H9 (cell line): Measurements from ENCODE around the gene ENTR1. TPM values are rescaled to one million over a fixed set of nuclear protein-coding genes. Genes with fewer than 3 reads are reported as not detected.

ENCODE experiments used
- DNase-seq: peaks from one replicate; pipeline ENCODE4 v3.0.0-alpha.2; 2017
- H2AFZ ChIP-seq: one replicate; pipeline ENCODE4 v1.6.1; 2013; ENCODE audit warnings: mild to moderate bottlenecking, low read length, control low read depth, moderate library complexity
- H2AK5ac ChIP-seq: 2 replicates; pipeline ENCODE4 v1.6.1; 2013; ENCODE audit warnings: low read length, control low read depth, mixed read lengths; ENCODE audit not compliant: insufficient read length
- H2BK120ac ChIP-seq: one replicate; pipeline ENCODE4 v1.6.1; 2013; ENCODE audit warnings: low read depth, mild to moderate bottlenecking, low read length, control low read depth, inconsistent platforms; ENCODE audit not compliant: poor library complexity, severe bottlenecking
- H2BK12ac ChIP-seq: 2 replicates; pipeline ENCODE4 v1.6.1; 2013; ENCODE audit warnings: low read length, control low read depth, mixed read lengths, low read depth; ENCODE audit not compliant: insufficient read length
- H2BK15ac ChIP-seq: 2 replicates; pipeline ENCODE4 v1.6.1; 2013; ENCODE audit warnings: low read depth, low read length, control low read depth
- H2BK20ac ChIP-seq: one replicate; pipeline ENCODE4 v1.6.1; 2013; ENCODE audit warnings: low read depth, mild to moderate bottlenecking, low read length, control low read depth, inconsistent platforms; ENCODE audit not compliant: poor library complexity, severe bottlenecking
- H2BK5ac ChIP-seq: 2 replicates; pipeline ENCODE4 v1.6.1; 2013; ENCODE audit warnings: low read length, control low read depth, mixed read lengths; ENCODE audit not compliant: insufficient read length
- H3K14ac ChIP-seq: 2 replicates; pipeline ENCODE4 v1.6.1; 2013; ENCODE audit warnings: low read length, control low read depth; ENCODE audit not compliant: insufficient read depth
- H3K18ac ChIP-seq: 2 replicates; pipeline ENCODE4 v1.6.1; 2013; ENCODE audit warnings: low read depth, mild to moderate bottlenecking, mixed read lengths, low read length, control low read depth; ENCODE audit not compliant: insufficient read length
- H3K23ac ChIP-seq: 2 replicates; pipeline ENCODE4 v1.6.1; 2013; ENCODE audit warnings: low read length, control low read depth, mixed read lengths, low read depth; ENCODE audit not compliant: insufficient read length
- H3K23me2 ChIP-seq: 2 replicates; pipeline ENCODE4 v1.6.1; 2013; ENCODE audit warnings: low read depth, mild to moderate bottlenecking, mixed read lengths, low read length, control low read depth; ENCODE audit not compliant: insufficient read length, poor library complexity, severe bottlenecking
- H3K27ac ChIP-seq: 2 replicates; pipeline ENCODE4 v1.5.1; 2013; ENCODE audit warnings: low read length, control low read depth, mixed read lengths, low read depth; ENCODE audit not compliant: insufficient read length
- H3K27me3 ChIP-seq: 2 replicates; pipeline ENCODE4 v1.6.1; 2013; ENCODE audit warnings: low read length, control low read depth, inconsistent platforms; ENCODE audit not compliant: insufficient read depth
- H3K4ac ChIP-seq: 2 replicates; pipeline ENCODE4 v1.6.1; 2013; ENCODE audit warnings: low read depth, mild to moderate bottlenecking, control low read depth, inconsistent platforms, low read length, moderate library complexity
- H3K4me1 ChIP-seq: 2 replicates; pipeline ENCODE4 v1.6.1; 2013; ENCODE audit warnings: low read length, control low read depth, inconsistent platforms; ENCODE audit not compliant: insufficient read depth
- H3K4me2 ChIP-seq: 2 replicates; pipeline ENCODE4 v1.6.1; 2013; ENCODE audit warnings: low read length, control low read depth, mixed read lengths; ENCODE audit not compliant: insufficient read length, insufficient read depth
- H3K56ac ChIP-seq: 2 replicates; pipeline ENCODE4 v1.6.1; 2013; ENCODE audit warnings: low read depth, mild to moderate bottlenecking, mixed read lengths, low read length, control low read depth; ENCODE audit not compliant: insufficient read length
- H3K79me1 ChIP-seq: 2 replicates; pipeline ENCODE4 v1.6.1; 2013; ENCODE audit warnings: low read depth, mild to moderate bottlenecking, moderate library complexity, low read length, control low read depth, inconsistent platforms; ENCODE audit not compliant: insufficient read depth, poor library complexity, severe bottlenecking
- H3K79me2 ChIP-seq: 2 replicates; pipeline ENCODE4 v1.6.1; 2013; ENCODE audit warnings: low read length, control low read depth, inconsistent platforms; ENCODE audit not compliant: insufficient read depth
- H3K9ac ChIP-seq: 2 replicates; pipeline ENCODE4 v1.6.1; 2013; ENCODE audit warnings: low read length, control low read depth, mixed read lengths; ENCODE audit not compliant: insufficient read length; ENCODE audit errors: extremely low read depth
- H3K9me3 ChIP-seq: one replicate; pipeline ENCODE4 v1.6.1; 2013; ENCODE audit warnings: low read depth, low read length, inconsistent platforms; ENCODE audit not compliant: control insufficient read depth
- H3T11ph ChIP-seq: one replicate; pipeline ENCODE4 v1.6.1; 2013; ENCODE audit warnings: mild to moderate bottlenecking, low read length, control low read depth, inconsistent platforms
- H4K20me1 ChIP-seq: one replicate; pipeline ENCODE4 v1.6.1; 2013; ENCODE audit not compliant: control insufficient read depth, insufficient read length, insufficient read depth
- H4K5ac ChIP-seq: 2 replicates; pipeline ENCODE4 v1.6.1; 2013; ENCODE audit warnings: low read depth, mild to moderate bottlenecking, mixed read lengths, low read length, control low read depth; ENCODE audit not compliant: insufficient read length
- H4K8ac ChIP-seq: replicated peaks from 2 replicates; pipeline ENCODE4 v1.6.1; 2013; ENCODE audit warnings: low read length, control low read depth, mixed read lengths, low read depth; ENCODE audit not compliant: insufficient read length
- H4K91ac ChIP-seq: 2 replicates; pipeline ENCODE4 v1.6.1; 2013; ENCODE audit warnings: low read depth, mild to moderate bottlenecking, moderate library complexity, mixed read lengths, low read length, control low read depth; ENCODE audit not compliant: insufficient read length
- H3K27ac Mint-ChIP-seq, 3 experiments: 2 replicates in 2 of 3; 3 replicates in 1 of 3; pipeline ENCODE4 v1.8.0; 2020 to 2021; ENCODE audit warnings: mixed read lengths in 3 of 3, mild to moderate bottlenecking in 1 of 3, moderate library complexity in 1 of 3
- H3K27me3 Mint-ChIP-seq: 2 replicates; pipeline ENCODE4 v1.8.0; 2021; ENCODE audit warnings: low read depth, mild to moderate bottlenecking, moderate library complexity, mixed read lengths
- H3K36me3 Mint-ChIP-seq, 3 experiments: 2 replicates in 2 of 3; 3 replicates in 1 of 3; pipeline ENCODE4 v1.8.0; 2020 to 2021; ENCODE audit warnings: low read depth in 3 of 3, mixed read lengths in 3 of 3; ENCODE audit not compliant: insufficient read depth in 1 of 3
- H3K4me1 Mint-ChIP-seq, 2 experiments: 2 replicates each; pipeline ENCODE4 v1.8.0; 2020; ENCODE audit warnings: mixed read lengths in 2 of 2
- H3K4me3 Mint-ChIP-seq, 2 experiments: 2 replicates in 1 of 2; 3 replicates in 1 of 2; pipeline ENCODE4 v1.8.0; 2020 to 2021; ENCODE audit warnings: mild to moderate bottlenecking in 2 of 2, mixed read lengths in 2 of 2, moderate library complexity in 1 of 2
- H3K9me3 Mint-ChIP-seq, 2 experiments: 2 replicates in 1 of 2; 3 replicates in 1 of 2; pipeline ENCODE4 v1.8.0; 2020; ENCODE audit warnings: mild to moderate bottlenecking in 2 of 2, mixed read lengths in 2 of 2, moderate library complexity in 1 of 2
- CTCF ChIP-seq: fragments of 200-600 bp; sonication (generic); conservative IDR thresholded peaks from 3 replicates; pipeline ENCODE4 v1.8.0; 2021; ENCODE audit warnings: antibody characterized with exemption, mild to moderate bottlenecking
- WGBS: extraction: QIAGEN DNeasy Blood & Tissue Kit; methylation state at CpG from one replicate; pipeline ENCODE4 v1.1.7; 2013; ENCODE audit warnings: missing lambda C conversion rate, low lambda C conversion rate, mixed read lengths; ENCODE audit not compliant: insufficient read length; ENCODE audit errors: extremely low coverage; 5-methylcytosine and 5-hydroxymethylcytosine counted together
- total RNA-seq: library from RNA; stranded (reverse); gene quantifications from 2 replicates; pipeline ENCODE4 v1.2.1, GENCODE V29; 2021

ENTR1 gene
- total RNA-seq, 1 experiment from 2014 or later, result 108 TPM

GRCh38 chr9:136371533-136371880 lies 38.9 kb downstream of the ENTR1 start:
- H3K27ac Mint-ChIP-seq, result no peak overlapping the region
- no peak for TF ChIP-seq CTCF
- no peak overlapping the region; a peak in 1 of 5 replicates for H3K4me3 Mint-ChIP-seq
- H3K4me1 Mint-ChIP-seq, result peaks cover 0 to 5% of the 10 kb centered on the region in 2 experiments; a peak in 1 of 4 replicates
- no peaks in the 10 kb centered on the region for H3K27me3 Mint-ChIP-seq
- Histone ChIP-seq H3K14ac (no peak overlapping the region), H3K27me3 (no peaks in the 10 kb centered on the region), H3K4me1 (no peaks in the 10 kb centered on the region), H4K8ac (no peak overlapping the region), H2BK20ac (no peak overlapping the region), H2BK15ac (no peak overlapping the region), H4K91ac (no peak overlapping the region), H3T11ph (no peak overlapping the region), H2BK5ac (no peak overlapping the region), H3K56ac (no peak overlapping the region), H3K23me2 (no peaks in the 10 kb centered on the region), H2BK12ac (no peak overlapping the region), H3K23ac (no peak overlapping the region), H3K27ac (no peak overlapping the region), H2BK120ac (no peak overlapping the region), H2AK5ac (no peak overlapping the region), H4K5ac (no peak overlapping the region), H3K9me3 (no peaks in the 10 kb centered on the region), H3K4me2 (no peak overlapping the region), H3K79me1 (no peaks in the 10 kb centered on the region), H3K9ac (no peak overlapping the region), H3K79me2 (no peaks in the 10 kb centered on the region), H3K4ac (no peak overlapping the region), H3K18ac (no peak overlapping the region), H2AFZ (no peak overlapping the region), H4K20me1 (no peaks in the 10 kb centered on the region)
- H3K36me3 Mint-ChIP-seq, result peaks cover 0 to 14% (median 6%) of the 10 kb centered on the region in 3 experiments; a peak in 4 of 7 replicates
- H3K9me3 Mint-ChIP-seq, result no peaks in the 10 kb centered on the region
- no peak for DNase-seq
- no CpG with 5 or more reads among the region's 13 CpGs for WGBS
